MM.1S (cell line): Measurements from ENCODE around the gene TBC1D22B.

Experiments
- DNase-seq: peaks from one replicate; pipeline ENCODE4 v3.0.0-alpha.2; 2015
- H2AFZ ChIP-seq: fragments of 300-600 bp; sonication (generic); 2 replicates; pipeline ENCODE4 v1.6.0; 2016; ENCODE audit warnings: antibody characterized with exemption, low read length
- H3F3A ChIP-seq: fragments of 300-600 bp; sonication (generic); 2 replicates; pipeline ENCODE4 v1.6.1; 2016; ENCODE audit warnings: mild to moderate bottlenecking, antibody characterized with exemption, low read length, moderate library complexity, mixed read lengths; ENCODE audit not compliant: insufficient read depth
- H3K27ac ChIP-seq: fragments of 300-600 bp; sonication (generic); 2 replicates; pipeline ENCODE4 v1.5.1; 2016; ENCODE audit warnings: mild to moderate bottlenecking, low read length
- H3K27me3 ChIP-seq: fragments of 300-600 bp; sonication (generic); replicated peaks from 2 replicates; pipeline ENCODE4 v1.6.0; 2016; ENCODE audit warnings: low read length; ENCODE audit not compliant: insufficient read depth
- H3K36me3 ChIP-seq: fragments of 300-600 bp; sonication (generic); replicated peaks from 2 replicates; pipeline ENCODE4 v1.6.1; 2016; ENCODE audit warnings: mild to moderate bottlenecking, low read length, mixed read lengths; ENCODE audit not compliant: insufficient read depth
- H3K4me1 ChIP-seq: fragments of 300-600 bp; sonication (generic); 2 replicates; pipeline ENCODE4 v1.6.1; 2016; ENCODE audit warnings: low read length, mixed read lengths
- H3K4me2 ChIP-seq: fragments of 300-600 bp; sonication (generic); 2 replicates; pipeline ENCODE4 v1.6.0; 2016; ENCODE audit warnings: low read depth, low read length
- H3K4me3 ChIP-seq: fragments of 300-600 bp; sonication (generic); 2 replicates; pipeline ENCODE4 v1.5.1; 2016; ENCODE audit warnings: low read length, mixed read lengths
- H3K79me2 ChIP-seq: fragments of 300-600 bp; sonication (generic); 2 replicates; pipeline ENCODE4 v1.6.1; 2016; ENCODE audit warnings: mixed run types, low read length, mixed read lengths
- H3K9ac ChIP-seq: fragments of 300-600 bp; sonication (generic); 2 replicates; pipeline ENCODE4 v1.6.1; 2016; ENCODE audit warnings: low read length, mixed read lengths
- H3K9me2 ChIP-seq: fragments of 300-600 bp; sonication (generic); replicated peaks from 2 replicates; pipeline ENCODE4 v1.6.1; 2016; ENCODE audit warnings: mild to moderate bottlenecking, low read length, mixed read lengths; ENCODE audit not compliant: insufficient read depth
- H3K9me3 ChIP-seq: fragments of 300-600 bp; sonication (generic); replicated peaks from 2 replicates; pipeline ENCODE4 v1.6.1; 2016; ENCODE audit warnings: mild to moderate bottlenecking, low read length, mixed read lengths; ENCODE audit not compliant: insufficient read depth
- H4K20me1 ChIP-seq: fragments of 300-600 bp; sonication (generic); 2 replicates; pipeline ENCODE4 v1.6.1; 2016; ENCODE audit warnings: mild to moderate bottlenecking, low read length, moderate library complexity, mixed read lengths; ENCODE audit not compliant: insufficient read depth
- CTCF ChIP-seq: fragments of 300-600 bp; sonication (generic); IDR thresholded peaks from 2 replicates; pipeline ENCODE4 v1.5.1; 2016; ENCODE audit warnings: antibody characterized with exemption, low read length, mixed read lengths
- EZH2 ChIP-seq: fragments of 300-600 bp; sonication (generic); optimal IDR thresholded peaks from 2 replicates; pipeline ENCODE3; 2017; ENCODE audit warnings: low read depth, mild to moderate bottlenecking, antibody characterized with exemption, low read length, mixed read lengths
- EZH2phosphoT487 ChIP-seq: fragments of 300-600 bp; sonication (generic); IDR thresholded peaks from 2 replicates; pipeline ENCODE4 v1.6.1; 2018; ENCODE audit warnings: antibody characterized with exemption, low read length

Gene TBC1D22B

GRCh38 chr6:37283268-37283667 is 25.7 kb downstream of the TBC1D22B start:
- TF ChIP-seq EZH2 (no peak), EZH2phosphoT487 (no peak), CTCF (no peak)
- Histone ChIP-seq H3K4me1 (no peaks in the 10 kb centered on the region), H3K27me3 (no peaks in the 10 kb centered on the region), H4K20me1 (no peaks in the 10 kb centered on the region), H3K79me2 (no peaks in the 10 kb centered on the region), H3K4me3 (no peak overlapping the region), H2AFZ (no peak overlapping the region), H3F3A (no peaks in the 10 kb centered on the region), H3K9me3 (no peaks in the 10 kb centered on the region), H3K27ac (no peak overlapping the region), H3K9ac (no peak overlapping the region), H3K9me2 (no peaks in the 10 kb centered on the region), H3K4me2 (no peak overlapping the region), H3K36me3 (no peaks in the 10 kb centered on the region)
- no peak for DNase-seq

GRCh38 chr6:37283671-37284151 is 26.1 kb downstream of the TBC1D22B start:
- no peaks in the 10 kb centered on the region for H3K9me2 ChIP-seq
- H3F3A ChIP-seq: no peaks in the 10 kb centered on the region
- no peak for DNase-seq
- no peaks in the 10 kb centered on the region for H3K36me3 ChIP-seq
- H3K9me3 ChIP-seq: no peaks in the 10 kb centered on the region
- no peaks in the 10 kb centered on the region for H3K4me1 ChIP-seq
- H3K4me3 ChIP-seq: no peak overlapping the region
- no peak for TF ChIP-seq EZH2
- no peak for TF ChIP-seq EZH2phosphoT487
- TF ChIP-seq CTCF: no peak
- H2AFZ ChIP-seq: no peak overlapping the region
- H3K27me3 ChIP-seq: no peaks in the 10 kb centered on the region
- H3K9ac ChIP-seq: no peak overlapping the region
- H3K4me2 ChIP-seq: no peak overlapping the region
- H4K20me1 ChIP-seq: no peaks in the 10 kb centered on the region
- no peaks in the 10 kb centered on the region for H3K79me2 ChIP-seq
- H3K27ac ChIP-seq: no peak overlapping the region

GRCh38 chr6:37284781-37285180 is 27.2 kb downstream of the TBC1D22B start:
- Histone ChIP-seq H3K27ac (no peak overlapping the region), H3K4me3 (no peak overlapping the region), H4K20me1 (no peaks in the 10 kb centered on the region), H2AFZ (no peak overlapping the region), H3F3A (no peaks in the 10 kb centered on the region), H3K4me2 (no peak overlapping the region), H3K9ac (no peak overlapping the region), H3K9me2 (no peaks in the 10 kb centered on the region), H3K4me1 (no peaks in the 10 kb centered on the region), H3K9me3 (no peaks in the 10 kb centered on the region), H3K27me3 (no peaks in the 10 kb centered on the region), H3K79me2 (no peaks in the 10 kb centered on the region), H3K36me3 (no peaks in the 10 kb centered on the region)
- no peak for DNase-seq
- TF ChIP-seq EZH2 (no peak), EZH2phosphoT487 (no peak), CTCF (no peak)
